Subcutaneous abdominal adipose tissue (tissue), 5 donors: ENCODE data around the gene TMPRSS4.

Experiments used
- H3K27ac ChIP-seq: one replicate; pipeline ENCODE4 v1.7.0; 2013; ENCODE audit warnings: low read depth, mild to moderate bottlenecking, inconsistent platforms, low read length, moderate library complexity
- H3K27me3 ChIP-seq, 5 donors: one replicate each; pipeline ENCODE4 v1.7.0; 2013; ENCODE audit warnings: low read length in 5 of 5, inconsistent platforms in 1 of 5; ENCODE audit not compliant: control insufficient read depth in 5 of 5, insufficient read depth in 4 of 5
- H3K36me3 ChIP-seq, 5 donors: one replicate each; pipeline ENCODE4 v1.7.0; 2013; ENCODE audit warnings: low read length in 5 of 5; ENCODE audit not compliant: control insufficient read depth in 5 of 5, insufficient read depth in 5 of 5
- H3K4me1 ChIP-seq, 5 donors: one replicate each; pipeline ENCODE4 v1.7.0; 2013; ENCODE audit warnings: low read length in 5 of 5, mild to moderate bottlenecking in 3 of 5, moderate library complexity in 1 of 5; ENCODE audit not compliant: control insufficient read depth in 5 of 5, insufficient read depth in 5 of 5
- H3K4me3 ChIP-seq, 5 donors: one replicate each; pipeline ENCODE4 v1.7.0; 2013; ENCODE audit warnings: low read length in 5 of 5, low read depth in 1 of 5
- H3K9ac ChIP-seq, 5 donors: one replicate each; pipeline ENCODE4 v1.7.0; 2013; ENCODE audit warnings: low read length in 5 of 5, mild to moderate bottlenecking in 4 of 5, moderate library complexity in 3 of 5
- H3K9me3 ChIP-seq, 5 donors: one replicate each; pipeline ENCODE4 v1.7.0; 2013; ENCODE audit warnings: low read length in 5 of 5; ENCODE audit not compliant: control insufficient read depth in 5 of 5
- donor health status: healthy.
- donor health status: healthy.
- donor health status: healthy.
- donor health status: healthy.
- donor health status: healthy.

The TMPRSS4 gene

DNA sequence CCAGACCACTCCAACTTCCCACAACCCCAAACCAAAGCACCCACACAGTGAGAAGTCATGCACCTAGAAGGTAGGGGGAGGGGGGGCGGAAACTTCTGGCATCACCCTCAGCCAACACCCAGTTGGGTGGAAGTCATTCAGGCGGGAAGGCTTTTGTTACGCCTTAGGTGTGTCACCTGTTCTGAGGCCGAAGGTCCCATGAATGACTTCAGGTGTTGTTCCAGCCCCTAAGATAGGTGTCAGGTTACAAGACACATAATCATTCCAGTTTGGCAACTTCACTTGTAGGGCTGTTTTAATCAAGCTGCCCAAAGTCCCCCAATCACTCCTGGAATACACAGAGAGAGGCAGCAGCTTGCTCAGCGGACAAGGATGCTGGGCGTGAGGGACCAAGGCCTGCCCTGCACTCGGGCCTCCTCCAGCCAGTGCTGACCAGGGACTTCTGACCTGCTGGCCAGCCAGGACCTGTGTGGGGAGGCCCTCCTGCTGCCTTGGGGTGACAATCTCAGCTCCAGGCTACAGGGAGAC, at the start of gene TMPRSS4:
TMPRSS4 (plus strand) TSS at position 325 of the 528 bp plus-strand sequence. CDS start 225 bp downstream, outside the sequence.
- no peak within 1 kb of the TSS for H3K4me3 ChIP-seq
- no peaks in the 10 kb centered on the region for H3K9me3 ChIP-seq
- H3K4me1 ChIP-seq, result peaks cover 0 to 2% (median 0%) of the 10 kb centered on the region in 5 donors
- H3K36me3 ChIP-seq, result no peaks in the 10 kb centered on the region
- H3K27ac ChIP-seq, result no peak within 1 kb of the TSS
- H3K9ac ChIP-seq, result no peak within 1 kb of the TSS
- peaks cover 0 to 16% (median 7%) of the 10 kb centered on the region in 5 donors for H3K27me3 ChIP-seq

GRCh38 chr11:118027694-118028093, 49.2 kb upstream of the TMPRSS4 start:
- peaks cover 0 to 4% (median 0%) of the 10 kb centered on the region in 5 donors for H3K9me3 ChIP-seq
- H3K9ac ChIP-seq, result no peak overlapping the region
- no peak overlapping the region for H3K4me3 ChIP-seq
- no peaks in the 10 kb centered on the region for H3K36me3 ChIP-seq
- H3K4me1 ChIP-seq, result no peaks in the 10 kb centered on the region
- H3K27ac ChIP-seq, result no peak overlapping the region
- H3K27me3 ChIP-seq, result peaks cover 0 to 5% (median 0%) of the 10 kb centered on the region in 5 donors

GRCh38 chr11:118028626-118029025, 48.3 kb upstream of the TMPRSS4 start:
- no peak overlapping the region for H3K27ac ChIP-seq
- H3K27me3 ChIP-seq, result peaks cover 0 to 5% (median 0%) of the 10 kb centered on the region in 5 donors
- H3K36me3 ChIP-seq, result no peaks in the 10 kb centered on the region
- no peak overlapping the region for H3K4me3 ChIP-seq
- no peaks in the 10 kb centered on the region for H3K4me1 ChIP-seq
- H3K9me3 ChIP-seq, result peaks cover 0 to 4% (median 0%) of the 10 kb centered on the region in 5 donors
- no peak overlapping the region for H3K9ac ChIP-seq

DNA sequence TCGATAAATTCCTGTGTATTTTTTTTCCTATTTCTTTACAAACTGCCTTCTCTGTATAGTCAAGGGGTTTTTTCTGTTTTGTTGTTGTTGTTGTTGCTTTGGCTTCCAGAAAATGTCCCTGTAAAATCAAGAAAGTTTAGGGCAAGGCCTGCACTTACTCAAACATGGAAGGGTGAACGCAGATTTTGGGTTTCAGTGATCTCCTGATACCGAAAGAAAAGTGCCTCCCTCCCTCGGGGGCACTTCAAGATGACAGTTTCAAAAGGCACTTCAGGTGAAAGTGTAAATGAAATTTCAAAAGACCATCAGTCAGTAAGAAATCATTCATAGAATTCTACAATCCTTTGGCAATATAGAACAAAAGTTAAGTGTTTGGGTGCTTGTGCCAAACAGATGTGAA, 43.4 kb upstream of the TMPRSS4 start:
- Histone ChIP-seq H3K36me3 (no peaks in the 10 kb centered on the region), H3K9ac (no peak overlapping the region), H3K4me3 (no peak overlapping the region), H3K9me3 (no peaks in the 10 kb centered on the region), H3K27me3 (peaks cover 0 to 4% (median 0%) of the 10 kb centered on the region in 5 donors), H3K4me1 (no peaks in the 10 kb centered on the region), H3K27ac (no peak overlapping the region)

DNA sequence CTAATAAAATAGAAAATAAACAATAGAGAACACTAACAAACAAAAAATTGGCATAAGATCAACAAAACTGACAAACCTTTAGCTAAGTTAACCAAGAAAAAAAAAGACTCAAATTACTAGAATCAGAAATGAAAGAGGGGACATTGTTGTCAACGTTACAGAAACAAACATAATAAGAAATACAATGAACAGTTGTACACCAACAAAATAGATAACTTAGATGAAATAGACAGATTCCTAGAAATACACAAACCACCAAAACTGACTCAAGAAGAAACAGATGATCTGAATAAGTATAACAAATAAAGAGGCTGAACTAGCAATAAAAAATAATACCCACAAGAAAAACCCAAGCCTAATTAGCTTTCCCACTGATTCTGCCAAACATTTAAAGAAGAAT, 34.7 kb upstream of the TMPRSS4 start:
- H3K9me3 ChIP-seq, result no peaks in the 10 kb centered on the region
- H3K4me1 ChIP-seq, result peaks cover 0 to 5% (median 0%) of the 10 kb centered on the region in 5 donors
- H3K9ac ChIP-seq, result no peak overlapping the region
- H3K4me3 ChIP-seq, result no peak overlapping the region
- peaks cover 0 to 2% (median 0%) of the 10 kb centered on the region in 5 donors for H3K27me3 ChIP-seq
- H3K27ac ChIP-seq, result no peak overlapping the region
- H3K36me3 ChIP-seq, result no peaks in the 10 kb centered on the region

GRCh38 chr11:118042796-118043195, 34.1 kb upstream of the TMPRSS4 start:
- Histone ChIP-seq H3K9me3 (no peaks in the 10 kb centered on the region), H3K4me1 (peaks cover 0 to 5% (median 0%) of the 10 kb centered on the region in 5 donors), H3K27me3 (peaks cover 0 to 6% (median 0%) of the 10 kb centered on the region in 5 donors), H3K9ac (no peak overlapping the region), H3K4me3 (no peak overlapping the region), H3K36me3 (no peaks in the 10 kb centered on the region), H3K27ac (no peak overlapping the region)

- Histone ChIP-seq H3K36me3 (no peaks in the 10 kb centered on the region), H3K9ac (no peak overlapping the region), H3K4me1 (peaks cover 0 to 5% (median 0%) of the 10 kb centered on the region in 5 donors), H3K4me3 (no peak overlapping the region), H3K27me3 (peaks cover 0 to 6% (median 0%) of the 10 kb centered on the region in 5 donors), H3K9me3 (no peaks in the 10 kb centered on the region), H3K27ac (no peak overlapping the region)
Observed at GRCh38 chr11:118045191-118045590, 31.7 kb upstream of the TMPRSS4 start.

DNA sequence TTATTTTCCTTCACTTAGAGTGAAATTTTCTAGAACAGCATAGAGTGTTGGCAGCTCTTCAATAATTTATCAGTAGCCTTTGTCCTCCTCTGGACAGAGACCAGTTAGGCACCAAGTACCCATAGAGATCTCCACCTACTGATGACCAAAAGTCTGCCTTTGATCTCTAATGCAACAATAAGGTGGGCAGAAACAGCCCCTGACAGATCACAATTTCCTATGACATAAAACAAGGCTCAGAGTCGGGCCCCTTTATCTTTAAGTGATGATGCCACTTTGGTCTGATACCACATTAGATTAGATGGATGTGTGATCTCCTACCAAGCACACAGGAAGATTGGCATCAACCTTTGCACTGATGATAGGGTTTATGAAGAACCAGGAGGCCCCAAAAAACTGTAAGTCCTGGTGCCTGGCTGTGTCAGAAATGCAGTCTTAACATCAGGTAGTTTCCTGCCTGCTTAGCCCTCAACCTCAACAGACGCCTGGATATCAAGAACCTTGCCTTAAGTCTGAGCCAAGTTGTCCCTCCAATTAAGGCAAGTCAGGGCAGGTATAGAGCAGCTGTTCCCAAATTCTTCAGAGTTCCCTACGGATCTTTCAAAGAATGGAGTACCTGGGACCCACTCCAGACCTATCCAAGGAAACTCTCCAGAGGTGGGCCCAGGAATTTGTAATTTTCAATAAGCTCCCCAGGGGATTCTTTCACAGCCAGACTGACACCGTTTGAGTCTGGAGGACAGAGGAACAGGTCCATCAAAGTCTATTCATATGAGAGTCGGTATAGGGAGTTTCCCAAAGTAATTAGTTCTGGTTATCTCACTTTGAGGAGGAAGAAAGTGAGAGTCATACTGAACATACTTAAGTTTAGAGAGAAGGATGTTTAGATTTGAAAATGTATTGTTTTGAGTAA, 30.6 kb upstream of the TMPRSS4 start:
- Histone ChIP-seq H3K9ac (no peak overlapping the region), H3K9me3 (no peaks in the 10 kb centered on the region), H3K4me3 (no peak overlapping the region), H3K27ac (no peak overlapping the region), H3K4me1 (peaks cover 0 to 5% (median 0%) of the 10 kb centered on the region in 5 donors), H3K36me3 (no peaks in the 10 kb centered on the region), H3K27me3 (peaks cover 0 to 6% (median 0%) of the 10 kb centered on the region in 5 donors)

DNA sequence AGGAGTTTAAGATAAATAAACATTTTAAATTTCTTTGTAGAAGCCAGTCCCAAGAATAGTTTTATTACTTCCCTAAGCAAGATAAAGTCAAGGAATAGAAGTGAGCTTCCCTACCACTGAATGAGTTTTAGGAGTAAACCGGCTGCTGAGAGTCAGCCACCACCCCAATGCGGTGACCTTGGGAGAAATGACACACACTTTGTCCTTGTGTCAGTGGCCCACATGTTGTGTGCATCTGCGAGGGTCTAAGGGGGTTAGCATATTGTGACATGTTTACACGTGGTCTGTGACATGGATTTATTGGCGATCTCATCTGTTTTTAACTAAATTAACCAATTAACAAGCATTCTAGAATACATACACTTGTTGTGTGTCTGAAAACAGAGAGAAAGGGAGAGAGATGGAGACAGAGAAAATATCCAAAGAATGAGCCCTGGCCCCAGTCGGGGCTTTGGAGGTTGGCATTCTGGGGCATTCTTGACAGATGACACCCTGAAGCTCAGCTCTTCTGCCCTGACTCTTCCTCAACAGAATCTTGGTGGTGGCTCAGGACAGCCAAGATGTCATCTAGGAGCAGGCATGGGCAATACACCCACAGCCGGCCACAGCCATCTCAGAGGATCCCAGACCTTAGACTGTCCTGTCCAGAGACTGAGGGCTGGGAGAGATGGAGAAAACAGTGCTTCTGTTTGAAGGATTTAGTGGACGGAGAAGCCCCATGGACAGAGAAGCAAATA, 29.7 kb upstream of the TMPRSS4 start:
- Histone ChIP-seq H3K4me3 (no peak overlapping the region), H3K27me3 (peaks cover 0 to 6% (median 0%) of the 10 kb centered on the region in 5 donors), H3K4me1 (peaks cover 0 to 5% (median 0%) of the 10 kb centered on the region in 5 donors), H3K27ac (no peak overlapping the region), H3K9me3 (no peaks in the 10 kb centered on the region), H3K36me3 (no peaks in the 10 kb centered on the region), H3K9ac (no peak overlapping the region)
